Activated CD8-positive, alpha-beta memory T cell treated with anti-CD3 and anti-CD28 coated beads, Interleukin-2, amount 10 ng/mL, durations not matched to agents 7 days and 5 days (primary cell): ENCODE data around the gene BEX5. TPM values are rescaled to one million over a fixed set of nuclear protein-coding genes. Genes with fewer than 3 reads are reported as not detected.
"Not testable (repeated sequence)": the region's sequence is repeated elsewhere in the genome, so short reads cannot be mapped to it uniquely, and the experiment has no call there.

ENCODE experiments used
- ATAC-seq: fragments of 150-1000 bp; cut with Tn5 transposase; one replicate; pipeline ENCODE4 v1.10.0; 2021; ENCODE audit warnings: moderate library complexity
- CTCF ChIA-PET: fragments of 350-600 bp; sonication (Branson Sonifier 250); formaldehyde crosslinking; loops from one replicate; lab custom pipeline; 2021; ENCODE audit warnings: antibody characterized with exemption; lab: Charles Lee
- DNase-seq: peaks from one replicate; pipeline ENCODE4 v3.0.0-alpha.2; 2020
- H3K27ac Mint-ChIP-seq: one replicate; pipeline ENCODE4 v1.8.0; 2021; ENCODE audit warnings: mild to moderate bottlenecking, mixed read lengths
- H3K27me3 Mint-ChIP-seq: one replicate; pipeline ENCODE4 v1.8.0; 2021; ENCODE audit warnings: mixed read lengths
- H3K36me3 Mint-ChIP-seq: one replicate; pipeline ENCODE4 v1.8.0; 2021; ENCODE audit warnings: mild to moderate bottlenecking, mixed read lengths
- H3K4me1 Mint-ChIP-seq: one replicate; pipeline ENCODE4 v1.8.0; 2021; ENCODE audit warnings: mixed read lengths
- H3K4me3 Mint-ChIP-seq: one replicate; pipeline ENCODE4 v1.8.0; 2021; ENCODE audit warnings: mild to moderate bottlenecking, moderate library complexity, mixed read lengths
- H3K9me3 Mint-ChIP-seq: one replicate; pipeline ENCODE4 v1.8.0; 2022; ENCODE audit warnings: low read depth, mixed read lengths
- total RNA-seq, 2 experiments: library from RNA; stranded (reverse); gene quantifications; one replicate each; pipeline ENCODE4 v1.2.3, GENCODE V29; 2021

Gene BEX5
- total RNA-seq, result 1 to 10 TPM; 2.1 to 2.4 TPM

DNA sequence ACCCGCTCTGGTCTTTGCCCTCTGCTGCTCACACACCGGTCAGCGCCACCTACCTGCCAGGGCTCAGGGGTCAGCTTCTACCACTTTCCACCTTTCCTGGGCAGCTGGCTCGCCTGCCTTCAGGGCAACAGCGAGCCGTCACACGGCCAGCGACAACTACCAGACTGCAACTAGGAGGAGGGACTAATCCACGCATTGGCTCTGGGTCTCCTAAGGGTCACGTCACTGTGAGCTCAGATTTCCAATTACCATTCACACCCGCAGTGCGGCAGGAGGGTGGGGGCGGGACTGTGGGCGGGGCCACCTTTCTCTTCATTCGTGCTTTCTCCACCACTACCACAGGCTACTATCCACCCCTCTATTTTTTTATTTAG is at the start of gene BEX5:
Gene BEX5 (minus strand): TSS at position 172 of the 374 bp plus-strand sequence. CDS start 1,712 bp downstream, outside the sequence.
- Mint-ChIP-seq H3K36me3 (no peaks in the 10 kb centered on the region), H3K27ac (peak within 1 kb of the TSS; percentile 86), H3K4me1 (peaks cover 10% of the 10 kb centered on the region), H3K9me3 (no peaks in the 10 kb centered on the region), H3K27me3 (peaks cover 3% of the 10 kb centered on the region), H3K4me3 (peak within 1 kb of the TSS; percentile 91)
- ATAC-seq, result peak; percentile 98
- DNase-seq, result peak; percentile 63
- CTCF ChIA-PET, result no interaction called here

DNA sequence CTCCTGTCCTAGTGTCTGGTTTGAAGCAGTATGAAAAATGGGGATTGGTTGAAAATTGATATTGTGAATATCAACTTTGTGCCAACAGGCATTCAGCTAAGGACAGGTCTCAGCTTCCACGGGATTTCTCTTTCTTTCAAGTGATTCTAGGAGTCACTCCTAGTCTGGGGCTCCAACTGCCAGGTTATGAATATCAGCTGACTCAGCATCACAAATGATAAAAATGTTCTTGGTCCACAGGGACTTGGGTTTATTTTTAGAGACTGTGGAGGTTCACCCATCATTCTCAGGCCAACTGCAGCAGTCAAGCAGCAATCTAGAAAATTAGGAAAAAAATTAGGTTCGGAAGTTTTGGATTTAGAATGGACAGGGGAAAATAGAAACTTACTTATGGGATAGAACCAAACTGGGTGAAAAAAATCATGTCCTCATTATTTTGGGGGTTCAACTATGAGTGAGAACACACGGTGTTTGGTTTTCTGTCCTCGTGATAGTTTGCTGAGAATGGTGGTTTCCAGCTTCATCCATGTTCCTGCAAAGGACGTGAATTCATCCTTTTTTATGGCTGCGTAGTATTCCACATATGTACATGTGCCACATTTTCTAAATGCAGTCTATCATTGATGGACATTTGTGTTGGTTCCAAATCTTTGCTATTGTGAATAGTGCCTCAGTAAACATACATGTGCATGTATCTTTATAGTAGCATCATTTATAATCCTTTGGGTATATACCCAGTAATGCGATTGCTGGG is 30.4 kb upstream of the BEX5 start:
- Mint-ChIP-seq H3K4me3 (no peak overlapping the region), H3K9me3 (peaks cover 3% of the 10 kb centered on the region), H3K27me3 (no peaks in the 10 kb centered on the region), H3K4me1 (no peaks in the 10 kb centered on the region), H3K27ac (no peak overlapping the region), H3K36me3 (no peaks in the 10 kb centered on the region)
- DNase-seq (no peak), ATAC-seq (no peak)
- CTCF ChIA-PET, result no interaction called here

DNA sequence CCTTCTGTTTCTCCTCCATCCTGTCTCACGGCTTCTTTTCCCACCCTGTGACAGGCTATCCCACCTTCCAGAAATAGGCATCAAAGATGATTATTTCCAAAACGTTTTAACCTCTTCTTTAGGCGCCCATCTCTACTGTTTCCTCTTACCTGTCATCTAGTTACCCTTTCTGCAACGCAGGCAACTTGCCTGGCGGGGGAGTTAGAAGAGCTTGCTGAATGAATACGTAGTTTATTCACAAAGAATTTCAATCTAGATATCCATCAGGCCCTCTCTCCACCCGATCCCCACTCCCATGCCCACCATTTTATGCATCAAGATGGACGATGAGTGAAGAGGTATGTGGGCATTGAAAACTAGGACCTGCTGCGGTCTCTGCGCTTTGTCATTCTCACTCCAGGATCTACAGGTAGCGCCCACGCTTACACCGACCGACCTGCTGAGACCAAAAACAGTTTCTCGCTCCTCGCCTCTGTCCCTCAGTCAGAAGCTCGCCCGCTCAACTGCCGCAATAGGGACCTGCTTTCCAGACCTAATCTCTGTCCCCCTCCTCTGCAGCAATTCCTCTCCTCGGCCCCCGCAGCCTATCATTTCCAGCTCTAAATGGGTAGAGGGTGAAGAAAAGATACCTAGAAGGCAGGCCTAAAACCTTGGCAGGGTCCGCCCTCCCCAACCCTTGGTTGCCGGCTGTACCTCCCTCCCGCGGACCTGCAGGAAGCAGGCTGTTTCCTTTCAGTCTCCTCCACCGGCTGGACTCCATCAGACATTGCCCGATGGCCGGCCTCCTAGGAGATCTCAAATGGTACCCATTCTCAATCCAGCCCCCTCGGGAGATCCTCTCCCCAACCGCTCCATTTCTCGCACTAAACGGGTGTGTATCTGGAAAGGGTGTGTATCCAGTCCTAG is 624 bp downstream of the BEX5 start:
- Mint-ChIP-seq H3K9me3 (no peaks in the 10 kb centered on the region), H3K4me1 (peaks cover 10% of the 10 kb centered on the region), H3K4me3 (peak overlapping the region; percentile 91), H3K27me3 (peaks cover 3% of the 10 kb centered on the region), H3K27ac (peak overlapping the region; percentile 86), H3K36me3 (no peaks in the 10 kb centered on the region)
- CTCF ChIA-PET, result no interaction called here
- ATAC-seq (peak; percentile 69), DNase-seq (peak; percentile 40)

DNA sequence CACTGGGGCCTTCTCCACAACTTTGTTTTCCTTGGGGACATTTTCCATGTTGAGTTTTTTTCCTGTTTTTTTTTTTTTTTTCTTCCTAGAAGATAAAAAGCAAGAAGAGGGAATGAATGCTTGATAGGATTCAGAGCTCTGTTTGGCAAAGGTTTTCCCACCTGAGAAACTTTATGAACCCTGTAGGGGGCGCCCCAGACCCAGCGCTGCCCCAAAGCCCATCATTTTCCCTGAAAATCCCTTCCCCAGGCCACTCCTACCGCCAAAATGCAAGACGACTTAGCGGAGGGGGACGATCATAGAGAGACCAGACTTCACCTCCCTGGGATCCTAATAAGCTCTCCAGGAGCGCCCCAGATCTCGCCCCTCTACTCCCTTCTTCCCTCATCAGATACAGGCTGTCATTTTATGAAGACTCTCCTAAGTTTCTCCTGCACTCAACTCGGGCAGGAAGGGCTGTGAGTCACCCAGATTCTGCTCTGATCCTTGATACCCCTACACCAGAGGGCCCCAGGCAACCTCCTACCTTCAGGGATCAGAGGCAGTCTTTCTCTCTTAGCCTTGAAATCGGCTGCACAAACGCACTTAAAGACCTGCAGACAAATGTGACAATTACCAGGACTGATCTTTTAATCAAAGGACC is 1.4 kb downstream of the BEX5 start:
- no peaks in the 10 kb centered on the region for H3K9me3 Mint-ChIP-seq
- DNase-seq, result no peak
- H3K4me1 Mint-ChIP-seq, result peaks cover 10% of the 10 kb centered on the region
- peak overlapping the region; percentile 91 for H3K4me3 Mint-ChIP-seq
- no peak for ATAC-seq
- peaks cover 3% of the 10 kb centered on the region for H3K27me3 Mint-ChIP-seq
- CTCF ChIA-PET, result interaction anchor here (0.6 to 0.7 kb wide), 3 partner anchors 26 to 926 kb away, joined by 3 read pairs; no protein-coding TSS in a partner anchor
- no peak overlapping the region for H3K27ac Mint-ChIP-seq
- no peaks in the 10 kb centered on the region for H3K36me3 Mint-ChIP-seq

DNA sequence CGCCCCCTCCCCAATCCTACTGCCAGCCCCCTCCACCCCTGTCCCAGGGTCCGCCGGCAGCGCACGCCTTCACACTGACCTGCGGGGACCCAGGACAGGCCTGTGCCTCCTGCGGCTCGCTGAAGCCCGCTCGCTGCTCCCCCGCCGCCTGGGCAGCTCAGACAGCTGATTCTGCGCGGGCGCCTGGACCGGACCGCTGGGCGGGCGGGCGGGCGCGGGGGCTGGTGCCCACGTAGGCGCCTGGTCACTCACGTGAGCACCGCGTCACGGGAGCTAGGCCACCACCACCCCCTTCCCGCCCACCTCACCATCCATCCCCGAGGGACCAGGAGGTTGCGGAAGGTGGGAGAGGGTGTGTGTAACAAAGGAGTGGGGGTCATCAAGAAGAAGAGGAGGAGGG is 13.5 kb downstream of the BEX5 start, which contains the start of gene TCEAL6:
Gene TCEAL6 (minus strand): TSS at position 208 of the 400 bp plus-strand sequence.
- H3K36me3 Mint-ChIP-seq, H3K4me1 Mint-ChIP-seq, CTCF ChIA-PET, ATAC-seq, DNase-seq, H3K4me3 Mint-ChIP-seq, H3K9me3 Mint-ChIP-seq, H3K27ac Mint-ChIP-seq: not testable (repeated sequence)
- peaks cover 25% of the 10 kb centered on the region for H3K27me3 Mint-ChIP-seq

DNA sequence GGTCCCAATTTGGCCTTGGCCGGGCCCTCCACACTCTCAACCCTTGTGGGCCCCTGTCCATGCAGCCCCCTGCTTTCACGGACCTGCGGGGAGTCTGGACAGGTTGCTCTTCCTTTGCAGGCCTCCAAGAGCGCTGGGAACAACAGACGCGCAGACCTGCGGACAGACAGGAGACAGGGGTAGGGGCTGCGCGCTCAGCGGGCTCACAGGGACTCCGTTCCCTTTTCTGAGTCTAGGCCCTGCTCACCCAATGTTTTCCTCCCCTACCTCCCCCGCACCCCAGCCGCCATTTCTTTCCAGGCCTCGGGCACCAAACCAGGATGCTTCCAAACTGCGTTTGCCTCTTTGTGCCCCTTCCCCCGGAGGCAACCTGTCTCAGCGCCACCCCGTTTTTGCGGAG is 14.1 kb downstream of the BEX5 start:
- H3K9me3 Mint-ChIP-seq, H3K4me3 Mint-ChIP-seq, ATAC-seq, DNase-seq, H3K4me1 Mint-ChIP-seq, CTCF ChIA-PET, H3K36me3 Mint-ChIP-seq, H3K27ac Mint-ChIP-seq: not testable (repeated sequence)
- peaks cover 28% of the 10 kb centered on the region for H3K27me3 Mint-ChIP-seq

DNA sequence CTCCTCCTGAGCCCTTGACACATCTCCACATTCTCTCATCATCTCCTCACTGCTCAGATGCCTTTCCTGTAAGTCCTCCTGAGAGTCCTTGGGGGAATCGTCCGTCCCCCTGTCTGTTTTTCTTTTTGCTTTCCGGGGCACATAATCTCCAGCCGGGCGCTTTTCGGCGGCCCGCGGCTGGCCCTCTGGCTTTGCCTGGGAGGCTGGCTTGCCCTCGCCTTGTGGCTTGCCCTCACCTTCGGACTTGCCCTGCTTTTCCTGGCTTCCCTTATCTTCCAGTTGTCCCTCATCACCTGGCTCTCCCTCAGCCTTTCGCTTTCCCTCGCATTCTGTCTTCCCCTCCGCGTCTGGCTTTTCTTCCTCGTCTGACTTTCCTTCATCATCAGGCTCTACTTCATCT is 14.9 kb downstream of the BEX5 start:
- H3K36me3 Mint-ChIP-seq, H3K9me3 Mint-ChIP-seq, ATAC-seq, H3K27ac Mint-ChIP-seq, H3K4me1 Mint-ChIP-seq, DNase-seq, CTCF ChIA-PET, H3K4me3 Mint-ChIP-seq: not testable (repeated sequence)
- peaks cover 28% of the 10 kb centered on the region for H3K27me3 Mint-ChIP-seq

DNA sequence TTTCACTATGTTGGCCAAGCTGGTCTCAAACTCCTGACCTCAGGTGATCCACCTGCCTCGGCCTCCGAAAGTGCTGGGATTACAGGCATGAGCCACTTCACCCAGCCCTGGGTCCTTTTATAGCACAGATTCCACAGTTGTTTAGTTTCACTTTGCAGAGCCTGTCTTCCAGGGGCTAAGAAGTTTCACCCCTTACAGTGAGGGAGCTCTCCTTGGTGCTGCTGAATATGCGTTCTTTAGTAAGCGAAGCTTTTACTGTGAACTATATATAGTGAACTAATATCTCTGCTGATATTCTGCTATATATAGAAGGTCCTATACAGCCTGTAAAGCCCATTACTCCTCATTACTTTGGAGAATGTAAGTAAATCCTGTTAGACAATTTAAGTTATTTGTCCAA is 17.7 kb downstream of the BEX5 start:
- Mint-ChIP-seq H3K27ac (no peak overlapping the region), H3K36me3 (no peaks in the 10 kb centered on the region), H3K4me3 (no peak overlapping the region), H3K4me1 (no peaks in the 10 kb centered on the region), H3K27me3 (peaks cover 24% of the 10 kb centered on the region), H3K9me3 (no peaks in the 10 kb centered on the region)
- DNase-seq, result no peak
- ATAC-seq, result no peak
- CTCF ChIA-PET, result no interaction called here

DNA sequence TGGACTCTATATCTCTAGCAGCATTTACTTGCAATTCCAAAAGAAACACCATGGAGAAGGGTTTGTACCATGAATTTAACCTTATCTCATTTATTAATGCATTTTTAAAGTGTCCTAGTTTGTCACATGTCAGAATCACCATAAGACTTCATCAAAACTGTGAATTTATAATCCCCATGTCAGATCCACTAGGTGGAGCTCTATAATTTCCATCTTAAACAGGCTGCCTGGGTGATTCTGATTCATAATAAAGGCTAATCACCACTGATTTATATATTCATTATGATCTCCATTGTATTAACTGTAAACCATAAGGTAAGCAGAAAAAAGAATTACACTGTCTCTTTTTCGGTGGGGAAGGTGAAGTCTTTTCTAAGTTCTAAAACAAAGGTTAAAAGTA is 26.3 kb downstream of the BEX5 start:
- Mint-ChIP-seq H3K27ac (no peak overlapping the region), H3K4me3 (no peak overlapping the region), H3K4me1 (peaks cover 2% of the 10 kb centered on the region), H3K27me3 (peaks cover 29% of the 10 kb centered on the region), H3K36me3 (no peaks in the 10 kb centered on the region), H3K9me3 (no peaks in the 10 kb centered on the region)
- CTCF ChIA-PET, result no interaction called here
- ATAC-seq (no peak), DNase-seq (no peak)

DNA sequence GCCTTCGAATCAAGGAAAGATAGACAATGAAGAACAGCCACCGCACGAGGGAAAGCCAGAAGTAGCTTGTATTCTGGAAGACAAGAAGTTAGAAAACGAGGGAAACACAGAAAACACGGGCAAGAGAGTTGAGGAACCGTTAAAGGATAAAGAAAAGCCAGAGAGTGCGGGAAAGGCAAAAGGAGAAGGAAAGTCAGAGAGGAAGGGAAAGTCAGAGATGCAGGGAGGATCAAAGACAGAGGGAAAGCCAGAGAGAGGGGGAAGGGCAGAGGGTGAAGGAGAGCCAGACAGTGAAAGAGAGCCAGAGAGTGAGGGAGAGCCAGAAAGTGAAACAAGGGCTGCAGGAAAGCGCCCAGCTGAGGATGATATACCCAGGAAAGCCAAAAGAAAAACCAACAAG is 28.9 kb downstream of the BEX5 start:
- Mint-ChIP-seq H3K4me3 (no peak overlapping the region), H3K27ac (no peak overlapping the region), H3K9me3 (no peaks in the 10 kb centered on the region), H3K27me3 (peaks cover 33% of the 10 kb centered on the region), H3K4me1 (peaks cover 2% of the 10 kb centered on the region), H3K36me3 (no peaks in the 10 kb centered on the region)
- CTCF ChIA-PET, result no interaction called here
- DNase-seq (no peak), ATAC-seq (no peak)

DNA sequence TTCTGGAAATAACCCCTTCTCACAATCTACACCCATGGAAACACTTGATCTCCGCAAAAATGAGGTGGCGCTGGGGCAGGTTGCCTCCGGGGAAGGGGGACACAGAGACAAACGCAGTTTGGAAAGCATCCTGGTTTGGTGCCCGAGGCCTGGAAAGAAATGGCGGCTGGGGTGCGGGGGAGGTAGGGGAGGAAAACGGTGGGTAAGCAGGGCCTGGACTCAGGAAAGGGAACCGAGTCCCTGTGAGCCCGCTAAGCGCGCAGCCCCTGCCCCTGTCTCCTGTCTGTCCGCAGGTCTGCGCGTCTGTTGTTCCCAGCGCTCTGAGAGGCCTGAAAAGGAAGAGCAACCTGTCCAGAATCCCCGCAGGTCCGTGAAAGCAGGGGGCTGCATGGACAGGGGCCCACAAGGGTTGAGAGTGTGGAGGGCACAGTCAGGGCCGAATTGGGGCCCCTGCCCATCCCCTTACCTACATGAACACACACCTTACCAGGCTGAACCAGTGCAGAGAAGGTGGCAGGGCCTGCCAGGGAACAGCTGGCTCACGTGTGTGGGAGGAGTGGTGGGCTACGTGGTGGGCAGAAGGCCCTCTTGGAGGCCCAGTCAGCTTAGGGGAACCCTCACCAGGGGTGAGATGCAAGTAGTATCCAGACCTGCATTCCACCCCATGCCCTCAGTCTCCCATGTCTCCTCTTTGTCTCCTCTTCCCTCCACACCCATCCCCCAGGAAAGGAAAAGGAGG is 29.5 kb downstream of the BEX5 start:
- H3K36me3 Mint-ChIP-seq, DNase-seq, H3K9me3 Mint-ChIP-seq, ATAC-seq, CTCF ChIA-PET, H3K4me1 Mint-ChIP-seq, H3K4me3 Mint-ChIP-seq, H3K27ac Mint-ChIP-seq: not testable (repeated sequence)
- peaks cover 29% of the 10 kb centered on the region for H3K27me3 Mint-ChIP-seq

DNA sequence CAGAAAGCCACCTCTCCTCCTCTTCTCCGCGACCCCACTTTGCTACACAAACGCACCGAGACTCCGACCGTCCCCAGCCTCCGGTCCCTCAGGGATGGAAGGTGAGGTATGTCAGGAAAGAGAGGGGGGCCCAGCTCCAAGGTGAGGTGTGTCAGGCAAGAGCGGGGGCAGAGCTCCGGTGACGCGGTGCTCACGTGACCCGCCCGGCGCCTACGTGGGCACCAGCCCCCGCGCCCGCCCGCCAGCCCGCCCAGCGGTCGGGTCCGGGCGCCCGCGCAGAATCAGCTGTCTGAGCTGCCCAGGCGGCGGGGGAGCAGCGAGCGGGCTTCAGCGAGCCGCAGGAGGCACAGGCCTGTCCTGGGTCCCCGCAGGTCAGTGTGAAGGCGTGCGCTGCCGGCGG is 30.3 kb downstream of the BEX5 start, which contains the start of gene TCEAL2:
Gene TCEAL2 (plus strand): TSS at position 244 of the 400 bp plus-strand sequence. CDS start 1,152 bp downstream, outside the sequence.
- CTCF ChIA-PET, H3K36me3 Mint-ChIP-seq, H3K4me1 Mint-ChIP-seq, H3K27ac Mint-ChIP-seq, ATAC-seq, DNase-seq, H3K4me3 Mint-ChIP-seq, H3K9me3 Mint-ChIP-seq: not testable (repeated sequence)
- peaks cover 29% of the 10 kb centered on the region for H3K27me3 Mint-ChIP-seq

DNA sequence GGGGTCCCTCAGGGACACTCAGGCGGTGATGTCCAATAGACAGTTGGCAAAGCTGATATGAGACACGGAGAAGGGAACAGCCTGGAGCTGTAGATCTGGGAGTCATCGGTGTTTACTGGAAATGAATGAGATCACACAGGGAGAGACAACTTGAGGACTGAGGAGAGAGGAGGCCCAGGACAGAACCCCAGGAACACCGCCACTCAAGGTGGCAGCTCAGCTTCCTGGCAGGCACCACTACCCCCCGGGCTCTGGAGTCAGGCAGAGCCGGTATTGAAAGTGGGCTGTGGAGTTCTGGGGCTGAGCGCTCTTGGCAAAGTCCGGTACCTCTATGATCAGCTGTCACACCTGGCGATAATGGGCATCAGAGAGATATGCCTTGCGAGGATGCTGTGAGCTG is 30.8 kb downstream of the BEX5 start:
- H3K9me3 Mint-ChIP-seq, CTCF ChIA-PET, ATAC-seq, H3K36me3 Mint-ChIP-seq, DNase-seq, H3K4me3 Mint-ChIP-seq, H3K4me1 Mint-ChIP-seq, H3K27ac Mint-ChIP-seq: not testable (repeated sequence)
- H3K27me3 Mint-ChIP-seq, result peaks cover 29% of the 10 kb centered on the region
